Astrocyte (in vitro differentiated cells and primary cell): Measurements from ENCODE around the gene SV2C.

Experiments used
- EZH2 ChIP-seq: IDR thresholded peaks from 2 replicates; pipeline ENCODE4 v1.6.1; 2012; ENCODE audit warnings: mild to moderate bottlenecking, low read length, inconsistent platforms; ENCODE audit not compliant: insufficient read depth
- TF ChIP-seq, protein P1 (sequence below): IDR thresholded peaks from 2 replicates; pipeline ENCODE4 v1.5.1; 2011; ENCODE audit warnings: low read depth, mild to moderate bottlenecking, inconsistent platforms, low read length, moderate library complexity; ENCODE audit not compliant: insufficient read depth

DNA sequence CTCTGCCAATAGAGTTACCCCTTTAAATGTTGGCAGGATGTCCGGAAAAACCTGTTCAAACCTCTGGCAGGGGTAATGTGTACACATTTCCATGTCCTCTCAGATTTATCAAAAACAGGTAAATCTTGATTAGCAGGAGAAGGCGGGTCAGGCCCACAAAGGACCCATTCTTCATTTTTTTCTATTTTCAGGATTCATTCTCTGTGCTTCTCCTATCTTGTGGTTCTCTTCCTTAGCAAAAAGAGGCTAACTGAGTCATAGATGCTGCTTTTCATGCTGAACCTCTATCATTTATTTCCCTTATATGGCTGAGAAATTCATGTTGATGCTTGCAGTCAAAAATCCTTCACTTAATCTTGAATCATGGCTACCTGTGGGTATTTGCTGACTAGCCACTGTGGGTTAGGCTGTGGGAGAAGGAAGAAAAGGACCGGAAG is 207.2 kb downstream of the SV2C start:
- TF ChIP-seq, protein P1, sequence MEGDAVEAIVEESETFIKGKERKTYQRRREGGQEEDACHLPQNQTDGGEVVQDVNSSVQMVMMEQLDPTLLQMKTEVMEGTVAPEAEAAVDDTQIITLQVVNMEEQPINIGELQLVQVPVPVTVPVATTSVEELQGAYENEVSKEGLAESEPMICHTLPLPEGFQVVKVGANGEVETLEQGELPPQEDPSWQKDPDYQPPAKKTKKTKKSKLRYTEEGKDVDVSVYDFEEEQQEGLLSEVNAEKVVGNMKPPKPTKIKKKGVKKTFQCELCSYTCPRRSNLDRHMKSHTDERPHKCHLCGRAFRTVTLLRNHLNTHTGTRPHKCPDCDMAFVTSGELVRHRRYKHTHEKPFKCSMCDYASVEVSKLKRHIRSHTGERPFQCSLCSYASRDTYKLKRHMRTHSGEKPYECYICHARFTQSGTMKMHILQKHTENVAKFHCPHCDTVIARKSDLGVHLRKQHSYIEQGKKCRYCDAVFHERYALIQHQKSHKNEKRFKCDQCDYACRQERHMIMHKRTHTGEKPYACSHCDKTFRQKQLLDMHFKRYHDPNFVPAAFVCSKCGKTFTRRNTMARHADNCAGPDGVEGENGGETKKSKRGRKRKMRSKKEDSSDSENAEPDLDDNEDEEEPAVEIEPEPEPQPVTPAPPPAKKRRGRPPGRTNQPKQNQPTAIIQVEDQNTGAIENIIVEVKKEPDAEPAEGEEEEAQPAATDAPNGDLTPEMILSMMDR: no peak
- no peak for TF ChIP-seq EZH2
